Measurements from ENCODE around the gene LMOD2.

LMOD2 gene

DNA sequence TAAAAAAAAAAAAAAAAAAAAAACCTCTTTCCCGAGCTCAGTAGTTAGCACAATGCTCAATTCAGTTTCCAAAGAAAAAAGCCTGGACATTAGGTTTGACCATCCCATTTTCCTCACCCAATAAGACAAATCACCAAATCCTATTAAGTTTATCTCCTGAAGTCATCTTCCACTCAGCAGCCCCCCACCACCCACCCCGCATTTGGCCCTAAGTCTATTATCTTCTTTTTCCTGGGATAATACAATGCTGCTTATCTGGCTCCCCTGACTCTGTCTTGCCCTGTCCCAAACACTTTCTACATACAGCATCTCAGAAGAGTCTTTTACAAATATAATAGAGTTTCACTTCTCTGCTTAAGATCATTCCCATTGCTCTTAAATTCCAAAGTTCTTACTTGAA is 17.8 kb upstream of the LMOD2 start:
- POLR2A ChIA-PET, result interaction anchor here (1.5 kb wide), 1 partner anchor 111 kb away, joined by 3 read pairs; the partner anchor contains the start of gene WASL
- Histone ChIP-seq H3K36me3 (ENCODE audit: control insufficient read depth in 2 of 2, insufficient read depth in 1 of 2, low read length in 2 of 2) (no peaks in the 10 kb centered on the region), H3K4me3 (ENCODE audit: low read depth, low read length) (no peak overlapping the region), H3K4me1 (ENCODE audit: control insufficient read depth, insufficient read depth, low read length) (no peaks in the 10 kb centered on the region), H3K9me3 (ENCODE audit: control insufficient read depth, insufficient read depth, low read depth, low read length) (no peaks in the 10 kb centered on the region), H3K27ac (ENCODE audit: extremely low read depth, low read depth, low read length) (no peak overlapping the region)
- CTCF ChIA-PET, result interaction anchor here (0.6 to 4.6 kb wide), 5 partner anchors 14 to 234 kb away, joined by 4 to 29 read pairs (median 8); no protein-coding TSS in a partner anchor
- TF ChIP-seq PRDM1 (tag by site-specific recombination; IDR thresholded peaks at IDR 0.05), result no peak
- TF ChIP-seq ZFP37 (tag by site-specific recombination; IDR thresholded peaks at IDR 0.05), result no peak
- no peak for TF ChIP-seq ZNF707 (tag by site-specific recombination; IDR thresholded peaks at IDR 0.05)
- no peak for TF ChIP-seq ZNF791 (tag by site-specific recombination; IDR thresholded peaks at IDR 0.05)
- no peak for TF ChIP-seq ZNF558 (tag by site-specific recombination; IDR thresholded peaks at IDR 0.05)
- TF ChIP-seq ZNF837 (tag by site-specific recombination; IDR thresholded peaks at IDR 0.05), result no peak
- no peak for TF ChIP-seq FEZF1 (tag by site-specific recombination; IDR thresholded peaks at IDR 0.05)
- TF ChIP-seq, protein P1, sequence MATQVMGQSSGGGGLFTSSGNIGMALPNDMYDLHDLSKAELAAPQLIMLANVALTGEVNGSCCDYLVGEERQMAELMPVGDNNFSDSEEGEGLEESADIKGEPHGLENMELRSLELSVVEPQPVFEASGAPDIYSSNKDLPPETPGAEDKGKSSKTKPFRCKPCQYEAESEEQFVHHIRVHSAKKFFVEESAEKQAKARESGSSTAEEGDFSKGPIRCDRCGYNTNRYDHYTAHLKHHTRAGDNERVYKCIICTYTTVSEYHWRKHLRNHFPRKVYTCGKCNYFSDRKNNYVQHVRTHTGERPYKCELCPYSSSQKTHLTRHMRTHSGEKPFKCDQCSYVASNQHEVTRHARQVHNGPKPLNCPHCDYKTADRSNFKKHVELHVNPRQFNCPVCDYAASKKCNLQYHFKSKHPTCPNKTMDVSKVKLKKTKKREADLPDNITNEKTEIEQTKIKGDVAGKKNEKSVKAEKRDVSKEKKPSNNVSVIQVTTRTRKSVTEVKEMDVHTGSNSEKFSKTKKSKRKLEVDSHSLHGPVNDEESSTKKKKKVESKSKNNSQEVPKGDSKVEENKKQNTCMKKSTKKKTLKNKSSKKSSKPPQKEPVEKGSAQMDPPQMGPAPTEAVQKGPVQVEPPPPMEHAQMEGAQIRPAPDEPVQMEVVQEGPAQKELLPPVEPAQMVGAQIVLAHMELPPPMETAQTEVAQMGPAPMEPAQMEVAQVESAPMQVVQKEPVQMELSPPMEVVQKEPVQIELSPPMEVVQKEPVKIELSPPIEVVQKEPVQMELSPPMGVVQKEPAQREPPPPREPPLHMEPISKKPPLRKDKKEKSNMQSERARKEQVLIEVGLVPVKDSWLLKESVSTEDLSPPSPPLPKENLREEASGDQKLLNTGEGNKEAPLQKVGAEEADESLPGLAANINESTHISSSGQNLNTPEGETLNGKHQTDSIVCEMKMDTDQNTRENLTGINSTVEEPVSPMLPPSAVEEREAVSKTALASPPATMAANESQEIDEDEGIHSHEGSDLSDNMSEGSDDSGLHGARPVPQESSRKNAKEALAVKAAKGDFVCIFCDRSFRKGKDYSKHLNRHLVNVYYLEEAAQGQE (tag by site-specific recombination; IDR thresholded peaks at IDR 0.05), result no peak
- TF ChIP-seq, protein P2, sequence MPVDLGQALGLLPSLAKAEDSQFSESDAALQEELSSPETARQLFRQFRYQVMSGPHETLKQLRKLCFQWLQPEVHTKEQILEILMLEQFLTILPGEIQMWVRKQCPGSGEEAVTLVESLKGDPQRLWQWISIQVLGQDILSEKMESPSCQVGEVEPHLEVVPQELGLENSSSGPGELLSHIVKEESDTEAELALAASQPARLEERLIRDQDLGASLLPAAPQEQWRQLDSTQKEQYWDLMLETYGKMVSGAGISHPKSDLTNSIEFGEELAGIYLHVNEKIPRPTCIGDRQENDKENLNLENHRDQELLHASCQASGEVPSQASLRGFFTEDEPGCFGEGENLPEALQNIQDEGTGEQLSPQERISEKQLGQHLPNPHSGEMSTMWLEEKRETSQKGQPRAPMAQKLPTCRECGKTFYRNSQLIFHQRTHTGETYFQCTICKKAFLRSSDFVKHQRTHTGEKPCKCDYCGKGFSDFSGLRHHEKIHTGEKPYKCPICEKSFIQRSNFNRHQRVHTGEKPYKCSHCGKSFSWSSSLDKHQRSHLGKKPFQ (tag by site-specific recombination; IDR thresholded peaks at IDR 0.05), result no peak
- TF ChIP-seq BCL11B (tag by site-specific recombination; IDR thresholded peaks at IDR 0.05; ENCODE audit: low read depth), result no peak
- no peak for TF ChIP-seq ZFP3 (tag by site-specific recombination; IDR thresholded peaks at IDR 0.05; ENCODE audit: low read depth)
- TF ChIP-seq, protein P3, sequence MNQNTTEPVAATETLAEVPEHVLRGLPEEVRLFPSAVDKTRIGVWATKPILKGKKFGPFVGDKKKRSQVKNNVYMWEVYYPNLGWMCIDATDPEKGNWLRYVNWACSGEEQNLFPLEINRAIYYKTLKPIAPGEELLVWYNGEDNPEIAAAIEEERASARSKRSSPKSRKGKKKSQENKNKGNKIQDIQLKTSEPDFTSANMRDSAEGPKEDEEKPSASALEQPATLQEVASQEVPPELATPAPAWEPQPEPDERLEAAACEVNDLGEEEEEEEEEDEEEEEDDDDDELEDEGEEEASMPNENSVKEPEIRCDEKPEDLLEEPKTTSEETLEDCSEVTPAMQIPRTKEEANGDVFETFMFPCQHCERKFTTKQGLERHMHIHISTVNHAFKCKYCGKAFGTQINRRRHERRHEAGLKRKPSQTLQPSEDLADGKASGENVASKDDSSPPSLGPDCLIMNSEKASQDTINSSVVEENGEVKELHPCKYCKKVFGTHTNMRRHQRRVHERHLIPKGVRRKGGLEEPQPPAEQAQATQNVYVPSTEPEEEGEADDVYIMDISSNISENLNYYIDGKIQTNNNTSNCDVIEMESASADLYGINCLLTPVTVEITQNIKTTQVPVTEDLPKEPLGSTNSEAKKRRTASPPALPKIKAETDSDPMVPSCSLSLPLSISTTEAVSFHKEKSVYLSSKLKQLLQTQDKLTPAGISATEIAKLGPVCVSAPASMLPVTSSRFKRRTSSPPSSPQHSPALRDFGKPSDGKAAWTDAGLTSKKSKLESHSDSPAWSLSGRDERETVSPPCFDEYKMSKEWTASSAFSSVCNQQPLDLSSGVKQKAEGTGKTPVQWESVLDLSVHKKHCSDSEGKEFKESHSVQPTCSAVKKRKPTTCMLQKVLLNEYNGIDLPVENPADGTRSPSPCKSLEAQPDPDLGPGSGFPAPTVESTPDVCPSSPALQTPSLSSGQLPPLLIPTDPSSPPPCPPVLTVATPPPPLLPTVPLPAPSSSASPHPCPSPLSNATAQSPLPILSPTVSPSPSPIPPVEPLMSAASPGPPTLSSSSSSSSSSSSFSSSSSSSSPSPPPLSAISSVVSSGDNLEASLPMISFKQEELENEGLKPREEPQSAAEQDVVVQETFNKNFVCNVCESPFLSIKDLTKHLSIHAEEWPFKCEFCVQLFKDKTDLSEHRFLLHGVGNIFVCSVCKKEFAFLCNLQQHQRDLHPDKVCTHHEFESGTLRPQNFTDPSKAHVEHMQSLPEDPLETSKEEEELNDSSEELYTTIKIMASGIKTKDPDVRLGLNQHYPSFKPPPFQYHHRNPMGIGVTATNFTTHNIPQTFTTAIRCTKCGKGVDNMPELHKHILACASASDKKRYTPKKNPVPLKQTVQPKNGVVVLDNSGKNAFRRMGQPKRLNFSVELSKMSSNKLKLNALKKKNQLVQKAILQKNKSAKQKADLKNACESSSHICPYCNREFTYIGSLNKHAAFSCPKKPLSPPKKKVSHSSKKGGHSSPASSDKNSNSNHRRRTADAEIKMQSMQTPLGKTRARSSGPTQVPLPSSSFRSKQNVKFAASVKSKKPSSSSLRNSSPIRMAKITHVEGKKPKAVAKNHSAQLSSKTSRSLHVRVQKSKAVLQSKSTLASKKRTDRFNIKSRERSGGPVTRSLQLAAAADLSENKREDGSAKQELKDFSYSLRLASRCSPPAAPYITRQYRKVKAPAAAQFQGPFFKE (tag by site-specific recombination; IDR thresholded peaks at IDR 0.05; ENCODE audit: borderline replicate concordance), result no peak

DNA sequence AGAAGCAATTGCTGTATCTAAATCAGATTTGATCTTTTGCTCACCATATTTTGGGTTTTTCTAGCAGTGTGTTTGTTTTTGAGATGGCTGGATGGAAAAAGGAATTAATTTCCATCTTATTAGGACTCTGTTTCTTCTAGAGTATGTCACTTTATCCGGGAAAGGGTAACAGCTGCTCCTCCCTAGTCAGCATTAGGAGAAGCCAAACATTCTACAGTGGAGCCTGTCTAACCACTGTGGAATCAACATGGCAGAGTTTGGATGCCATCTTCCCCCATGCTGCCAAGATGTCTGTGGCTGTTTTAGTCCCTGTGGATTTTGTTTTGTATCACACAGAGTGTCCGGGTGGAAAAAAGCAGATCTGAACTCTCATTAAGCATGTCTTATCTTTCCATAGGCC is 16.0 kb upstream of the LMOD2 start:
- ChIA-PET POLR2A (no interaction called here), CTCF (interaction anchor here (1.2 to 1.4 kb wide), 2 partner anchors 58 to 225 kb away, joined by 3 to 4 read pairs; no protein-coding TSS in a partner anchor)
- Histone ChIP-seq H3K27ac (ENCODE audit: extremely low read depth, low read depth, low read length) (no peak overlapping the region), H3K9me3 (ENCODE audit: control insufficient read depth, insufficient read depth, low read depth, low read length) (no peaks in the 10 kb centered on the region), H3K4me1 (ENCODE audit: control insufficient read depth, insufficient read depth, low read length) (peaks cover 9% of the 10 kb centered on the region), H3K4me3 (ENCODE audit: low read depth, low read length) (no peak overlapping the region), H3K36me3 (ENCODE audit: control insufficient read depth in 2 of 2, insufficient read depth in 1 of 2, low read length in 2 of 2) (no peaks in the 10 kb centered on the region)
- TF ChIP-seq ZNF510 (tag by site-specific recombination; IDR thresholded peaks at IDR 0.05; ENCODE audit: insufficient replicate concordance) (no peak), ZNF341 (tag by site-specific recombination; IDR thresholded peaks at IDR 0.05; ENCODE audit: low read depth) (no peak), ZNF350 (tag by site-specific recombination; IDR thresholded peaks at IDR 0.05) (no peak), KLF16 (tag by site-specific recombination; IDR thresholded peaks at IDR 0.05) (no peak), ZNF624 (tag by site-specific recombination; IDR thresholded peaks at IDR 0.05) (no peak)
- TF ChIP-seq, protein P4, sequence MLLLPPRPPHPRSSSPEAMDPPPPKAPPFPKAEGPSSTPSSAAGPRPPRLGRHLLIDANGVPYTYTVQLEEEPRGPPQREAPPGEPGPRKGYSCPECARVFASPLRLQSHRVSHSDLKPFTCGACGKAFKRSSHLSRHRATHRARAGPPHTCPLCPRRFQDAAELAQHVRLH (tag by site-specific recombination; IDR thresholded peaks at IDR 0.05), result no peak
- TF ChIP-seq, protein P3 (tag by site-specific recombination; IDR thresholded peaks at IDR 0.05; ENCODE audit: borderline replicate concordance), result no peak

All from HEK293 (cell line).